GM12801 (cell line): ENCODE measurements around the gene TIGD3.

ENCODE experiments used
- TF ChIP-seq, protein P1 (sequence below): IDR thresholded peaks from one replicate; pipeline ENCODE4 v1.5.1; 2011; ENCODE audit warnings: control low read depth; ENCODE audit not compliant: insufficient read length; ENCODE audit errors: extremely low read depth

TIGD3 gene

DNA sequence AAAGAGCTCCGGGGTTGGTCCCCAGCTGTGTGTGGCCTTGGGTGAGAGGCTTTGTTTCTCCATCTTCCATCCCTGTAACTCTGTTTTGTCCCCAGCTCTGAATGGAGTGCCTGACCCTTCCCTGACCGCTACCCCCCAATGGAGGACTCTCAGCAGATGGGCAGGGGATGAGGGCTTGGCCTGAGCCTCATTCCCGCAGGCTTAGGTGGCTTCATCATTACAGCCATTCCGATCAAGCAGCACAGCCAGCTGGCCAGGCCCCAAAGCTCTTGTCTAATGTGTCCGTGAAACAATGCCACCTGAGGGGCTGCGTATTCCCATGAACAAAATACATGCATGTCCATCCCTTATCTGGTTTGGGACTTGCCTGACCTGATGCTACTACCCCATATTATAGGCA, 43.8 kb upstream of the TIGD3 start:
- TF ChIP-seq, protein P1, sequence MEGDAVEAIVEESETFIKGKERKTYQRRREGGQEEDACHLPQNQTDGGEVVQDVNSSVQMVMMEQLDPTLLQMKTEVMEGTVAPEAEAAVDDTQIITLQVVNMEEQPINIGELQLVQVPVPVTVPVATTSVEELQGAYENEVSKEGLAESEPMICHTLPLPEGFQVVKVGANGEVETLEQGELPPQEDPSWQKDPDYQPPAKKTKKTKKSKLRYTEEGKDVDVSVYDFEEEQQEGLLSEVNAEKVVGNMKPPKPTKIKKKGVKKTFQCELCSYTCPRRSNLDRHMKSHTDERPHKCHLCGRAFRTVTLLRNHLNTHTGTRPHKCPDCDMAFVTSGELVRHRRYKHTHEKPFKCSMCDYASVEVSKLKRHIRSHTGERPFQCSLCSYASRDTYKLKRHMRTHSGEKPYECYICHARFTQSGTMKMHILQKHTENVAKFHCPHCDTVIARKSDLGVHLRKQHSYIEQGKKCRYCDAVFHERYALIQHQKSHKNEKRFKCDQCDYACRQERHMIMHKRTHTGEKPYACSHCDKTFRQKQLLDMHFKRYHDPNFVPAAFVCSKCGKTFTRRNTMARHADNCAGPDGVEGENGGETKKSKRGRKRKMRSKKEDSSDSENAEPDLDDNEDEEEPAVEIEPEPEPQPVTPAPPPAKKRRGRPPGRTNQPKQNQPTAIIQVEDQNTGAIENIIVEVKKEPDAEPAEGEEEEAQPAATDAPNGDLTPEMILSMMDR, result no peak

DNA sequence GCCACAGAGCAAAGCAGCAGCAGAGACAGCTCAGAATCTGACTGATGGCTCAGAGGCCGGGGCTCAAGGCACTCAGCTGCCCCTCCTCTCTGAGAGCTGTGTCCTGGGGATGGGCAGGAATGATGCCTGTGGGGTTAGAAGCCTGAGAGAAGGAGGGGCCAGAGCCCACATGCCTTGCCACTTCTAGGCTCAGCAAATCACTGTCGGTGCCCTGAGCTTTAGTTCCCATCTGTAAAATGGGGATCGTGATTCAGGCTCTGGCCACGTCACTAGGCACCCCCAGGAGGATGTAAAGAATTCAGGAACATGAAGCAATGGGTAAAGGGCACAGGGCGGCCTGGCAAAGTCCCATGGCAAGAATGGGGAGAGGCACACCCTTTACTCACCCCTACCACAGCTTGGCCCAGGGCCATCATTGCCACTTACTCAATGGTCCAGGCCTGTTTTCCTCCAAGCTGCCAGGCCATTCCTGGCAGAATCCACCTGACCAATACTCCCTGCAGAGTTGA, 43.3 kb upstream of the TIGD3 start:
- TF ChIP-seq, protein P1, result no peak

DNA sequence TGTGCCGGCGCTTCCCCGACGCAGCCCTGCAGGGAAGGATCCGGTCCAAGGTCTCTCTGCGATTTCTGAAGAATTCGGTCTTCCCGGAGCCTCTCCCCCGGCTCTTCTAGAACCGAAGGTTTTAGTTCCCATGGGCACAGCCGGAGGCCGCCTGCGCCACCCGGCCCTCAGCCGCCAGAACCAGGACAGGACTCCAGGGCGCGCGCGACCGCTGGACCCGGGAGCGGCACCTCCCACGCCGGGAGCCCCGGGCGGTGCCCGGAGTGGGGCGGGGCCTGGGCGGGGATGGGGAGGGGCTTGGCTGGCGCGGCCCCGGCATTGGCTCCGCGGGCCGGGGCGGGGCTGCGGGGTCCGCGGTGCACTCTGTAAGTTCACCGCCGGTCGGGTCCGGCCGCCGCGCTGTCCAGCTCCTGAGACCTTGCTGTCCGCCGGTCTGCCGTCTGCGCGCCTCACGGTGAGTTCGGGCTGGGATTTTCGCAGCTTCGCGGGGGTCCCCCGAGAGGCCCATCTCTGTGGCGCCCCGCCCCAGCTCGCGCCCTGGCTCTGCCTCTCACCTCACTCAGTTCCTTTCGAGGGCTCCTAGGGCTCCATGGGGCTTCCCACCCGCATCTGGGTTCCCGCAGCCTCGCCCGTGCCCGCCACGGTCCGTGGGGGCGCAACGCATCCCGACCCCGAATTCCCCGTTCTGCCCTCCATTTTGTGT, 39.9 kb upstream of the TIGD3 start, which contains the start of gene CDC42EP2:
TSS of gene CDC42EP2 (plus strand) at position 366 of the 703 bp plus-strand sequence. CDS start 6,033 bp downstream, outside the sequence.
- TF ChIP-seq, protein P1, result no peak

DNA sequence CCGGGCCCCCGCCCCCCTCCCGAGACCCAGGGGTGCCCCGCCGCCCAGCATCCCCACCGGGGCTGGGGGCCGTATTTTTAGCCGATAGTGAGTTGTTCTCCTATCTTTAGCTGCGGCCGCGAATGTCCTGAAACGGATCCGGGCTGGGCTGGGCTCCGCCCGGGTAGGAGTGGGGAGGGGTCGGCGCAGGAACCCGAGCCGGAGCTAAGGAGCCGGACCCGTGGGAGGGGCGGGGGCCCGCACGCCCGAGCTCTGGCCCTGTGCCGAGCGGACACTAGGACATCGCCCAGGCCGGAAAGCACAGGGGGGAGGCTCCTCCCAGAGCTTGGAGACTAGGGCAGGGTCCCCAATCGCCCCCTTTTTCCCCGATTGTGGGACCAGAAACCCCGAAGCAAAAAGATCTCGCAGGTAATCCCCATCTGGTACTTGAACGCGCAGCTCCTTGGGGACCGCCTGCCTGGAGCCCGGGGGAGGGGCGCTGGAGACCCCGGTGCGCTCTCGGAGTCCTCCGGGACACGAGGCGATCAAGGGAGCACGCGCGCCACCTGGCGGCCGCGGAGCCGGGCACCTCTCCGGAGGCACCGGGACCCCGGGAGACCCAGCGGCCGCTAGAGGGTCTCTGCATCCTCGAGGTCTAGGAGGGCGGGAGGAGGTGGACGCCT, 39.2 kb upstream of the TIGD3 start:
- TF ChIP-seq, protein P1, result no peak

DNA sequence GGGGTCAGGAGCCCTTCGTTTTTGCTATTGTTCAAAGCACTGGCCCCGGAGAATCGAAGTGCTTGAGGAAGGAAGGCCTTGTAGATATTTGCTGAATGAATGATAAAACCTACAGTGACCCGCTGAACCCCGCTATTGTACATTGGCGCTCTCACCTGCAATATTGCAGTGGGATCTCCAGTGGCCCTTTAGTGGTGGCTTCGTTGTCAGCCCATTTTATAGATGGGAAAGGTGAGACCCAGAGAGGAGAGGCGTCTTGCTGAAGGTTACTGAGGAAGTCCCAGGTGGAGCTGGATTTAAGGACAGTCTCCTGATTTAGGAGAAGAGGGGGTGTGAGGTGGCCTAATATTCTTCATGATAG, 38.7 kb upstream of the TIGD3 start:
- TF ChIP-seq, protein P1, result no peak

DNA sequence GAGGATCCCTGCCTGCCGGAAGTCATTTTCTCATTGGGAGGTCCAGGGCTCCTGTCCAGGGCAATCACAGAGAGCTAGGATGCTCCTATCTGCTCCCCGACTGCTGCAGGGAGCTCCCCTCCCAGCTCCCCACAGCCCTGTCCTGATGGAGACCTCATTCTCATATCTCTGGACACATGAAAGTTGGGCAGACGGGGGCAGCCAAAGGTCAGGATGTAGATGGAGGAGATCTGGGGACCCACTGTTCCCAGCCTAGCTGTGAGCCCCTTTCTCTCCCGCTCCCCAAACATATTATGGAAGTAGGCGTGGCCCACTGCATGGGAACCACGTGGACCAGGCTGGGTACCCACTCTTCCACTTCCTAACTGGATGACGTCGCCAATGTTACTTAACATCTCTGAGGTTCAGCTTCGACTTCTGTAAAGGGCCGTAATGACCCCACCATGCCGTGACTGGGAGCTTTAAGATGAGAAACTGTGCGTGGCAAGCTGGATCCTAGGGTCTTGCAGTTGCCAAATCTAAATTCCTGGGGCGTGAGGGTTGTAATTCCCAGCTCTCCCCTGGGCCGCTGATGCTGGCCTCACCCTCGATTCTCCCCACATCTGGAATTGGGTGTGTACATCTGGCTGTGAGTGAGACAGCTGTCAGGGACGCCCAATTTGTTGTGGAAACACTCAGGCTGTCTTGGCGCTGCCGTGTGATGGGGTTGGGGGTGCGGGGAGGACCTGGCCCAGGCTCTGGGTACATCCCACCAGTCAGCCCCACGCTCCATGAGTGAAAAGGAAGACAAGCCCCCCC, 38.1 kb upstream of the TIGD3 start:
- TF ChIP-seq, protein P1, result no peak
